ENCODE measurements around the gene CNIH2. TPM values are rescaled to one million over a fixed set of nuclear protein-coding genes. Genes with fewer than 3 reads are reported as not detected.

Gene CNIH2
- total and polyA plus RNA-seq, 2 of the 13 experiments (the other 11 are each of a cell fraction or from before 2014, with no cell fraction given): 0.60 to 0.69 TPM

- no TSS peak for BruUV-seq (replicated peaks)
- Histone ChIP-seq H3K4me3 (replicated peaks in 1 of 3; ENCODE audit: insufficient read depth in 1 of 3, low read depth in 2 of 3, low read length in 3 of 3) (peak within 1 kb of the TSS; percentile 45 to 70 (median 56)), H3K27me3 (ENCODE audit: control insufficient read depth in 1 of 2, insufficient read depth in 2 of 2, low read length in 2 of 2) (peaks cover 3 to 31% of the 10 kb centered on the region in 2 experiments; a peak in 4 of 5 replicates), H3K4me2 (ENCODE audit: low read depth, low read length) (peak within 1 kb of the TSS; percentile 88), H3K9ac (ENCODE audit: insufficient read depth, low read depth, low read length) (no peak within 1 kb of the TSS), H3K4me1 (ENCODE audit: insufficient read depth, low read length) (peaks cover 48% of the 10 kb centered on the region), H2AFZ (ENCODE audit: low read length) (no peak within 1 kb of the TSS), H3K9me3 (ENCODE audit: low read length) (no peaks in the 10 kb centered on the region), H4K20me1 (ENCODE audit: insufficient read depth, low read length) (no peaks in the 10 kb centered on the region), H3K36me3 (replicated peaks in 1 of 2; ENCODE audit: control insufficient read depth in 1 of 2, insufficient read depth in 2 of 2, low read length in 2 of 2) (0 out of 5 replicates have a peak, but pooled peaks cover 0 to 3% of the 10 kb centered on the region in 2 experiments), H3K27ac (ENCODE audit: extremely low read length, insufficient read depth, low read length) (no peak within 1 kb of the TSS), H3K79me2 (ENCODE audit: insufficient read depth, low read length) (peaks cover 17% of the 10 kb centered on the region)
- no peak for ATAC-seq
- no peak for DNase-seq (ENCODE audit: low spot score)
- ChIA-PET CTCF (ENCODE audit: low intra/inter-chr PET ratio, low total read pairs) (no interaction called here), POLR2A (interaction anchor here (1.1 to 1.4 kb wide), 2 partner anchors 21 to 59 kb away, joined by 3 to 21 read pairs; no protein-coding TSS in a partner anchor)
- WGBS (ENCODE audit: low lambda C conversion rate): 0% methylated on average over 4 of the region's 95 CpGs
- FAIRE-seq: no peak
- intact Hi-C loops (cut with micrococcal nuclease; ENCODE audit: unreplicated experiment): no loop called here
- in situ Hi-C loops (cut with HindIII; ENCODE audit: extremely low pct_ligation_motif_present, low pct_unique_long_range_greater_than_20kb): loop anchor here (5.0 kb wide), 1 partner anchor 35 kb away; no protein-coding TSS in a partner anchor
- no peak for TF ChIP-seq SETDB1 (CRISPR knock-in tag; IDR thresholded peaks at IDR 0.05; ENCODE audit: borderline replicate concordance)
- TF ChIP-seq ARID4A (CRISPR knock-in tag; IDR thresholded peaks at IDR 0.05; ENCODE audit: borderline replicate concordance): peak; percentile 28; the same call in 1 of the 2 replicates
- TF ChIP-seq CREB1 (IDR thresholded peaks at IDR 0.05): peak; percentile 93
- TF ChIP-seq CREB1 (CRISPR knock-in tag; IDR thresholded peaks at IDR 0.05): no peak
- TF ChIP-seq ZNF552 (CRISPR knock-in tag; IDR thresholded peaks at IDR 0.05; ENCODE audit: borderline replicate concordance): no peak
- peak; percentile 13 for TF ChIP-seq HNRNPLL (IDR thresholded peaks at IDR 0.05; ENCODE audit: low read depth, low read length, poor library complexity, severe bottlenecking)
- TF ChIP-seq KDM2A (CRISPR knock-in tag; IDR thresholded peaks at IDR 0.05; ENCODE audit: borderline replicate concordance, low read depth): peak; percentile 1; the same call in 1 of the 2 replicates
- 0 out of 2 replicates have a peak, but pooled peaks have one; percentile 28 for TF ChIP-seq ZNF687 (CRISPR knock-in tag; IDR thresholded peaks at IDR 0.05)
- TF ChIP-seq GABPB1 (CRISPR knock-in tag; IDR thresholded peaks at IDR 0.05): 0 out of 2 replicates have a peak, but pooled peaks have one; percentile 41
- TF ChIP-seq CAMTA2 (CRISPR knock-in tag; IDR thresholded peaks at IDR 0.05; ENCODE audit: borderline replicate concordance): no peak
- peak; percentile 36; the same call in 1 of the 2 replicates for TF ChIP-seq PATZ1 (CRISPR knock-in tag; IDR thresholded peaks at IDR 0.05)
Observed at GRCh38 chr11:66291706-66292542, 13.9 kb downstream of the CNIH2 start, which contains the start of gene TMEM151A. TSS of gene TMEM151A (plus strand) at chr11:66291894. CDS start at chr11:66292014, 120 bp downstream.

All from HepG2 (cell line).